Heart left ventricle (tissue), 16 donors: ENCODE measurements around the gene CCDC69. TPM values are rescaled to one million over a fixed set of nuclear protein-coding genes. Genes with fewer than 3 reads are reported as not detected.

Experiments
- ATAC-seq, 4 donors: fragments of 200-7000 bp; cut with Tn5 transposase; one replicate each; pipeline ENCODE4 v1.9.1; 2020 to 2022; ENCODE audit warnings: moderate library complexity in 4 of 4, mild to moderate bottlenecking in 3 of 4, moderate number of reproducible peaks in 1 of 4
- DNase-seq, 5 donors: peaks; one replicate each; pipeline ENCODE4 v3.0.0-alpha.2; 2020
- H3K27ac ChIP-seq, 12 donors: fragments of 200-600 bp; sonication (generic) in 4 of 12; one replicate each; pipeline versions ENCODE4 v1.5.0 to v1.8.0; 2016 to 2022; ENCODE audit warnings: mild to moderate bottlenecking in 2 of 12
- H3K27me3 ChIP-seq, 9 donors: fragments of 200-600 bp; sonication (generic) in 2 of 9; one replicate each; pipeline versions ENCODE4 v1.5.1 to v1.8.0; 2016 to 2022; ENCODE audit warnings: mild to moderate bottlenecking in 3 of 9
- H3K36me3 ChIP-seq, 9 donors: fragments of 200-600 bp; sonication (generic) in 2 of 9; one replicate each; pipeline versions ENCODE4 v1.5.0 to v1.8.0; 2018 to 2022; ENCODE audit warnings: mild to moderate bottlenecking in 2 of 9
- H3K4me1 ChIP-seq, 12 donors: fragments of 200-600 bp; sonication (generic) in 4 of 12; one replicate each; pipeline versions ENCODE4 v1.5.0 to v1.8.0; 2016 to 2022; ENCODE audit warnings: mild to moderate bottlenecking in 3 of 12
- H3K4me3 ChIP-seq, 12 donors: fragments of 200-600 bp; sonication (generic) in 4 of 12; one replicate each; pipeline versions ENCODE4 v1.5.0 to v1.8.0; 2017 to 2022; ENCODE audit warnings: mild to moderate bottlenecking in 9 of 12, moderate library complexity in 4 of 12
- H3K9me3 ChIP-seq, 12 donors: fragments of 200-600 bp; sonication (generic) in 4 of 12; one replicate each; pipeline versions ENCODE4 v1.5.0 to v1.8.0; 2016 to 2022; ENCODE audit warnings: mild to moderate bottlenecking in 1 of 12
- POLR2A ChIP-seq, 2 donors: fragments of 450-650 bp; IDR thresholded peaks; one replicate each; pipeline ENCODE4 v1.6.1; 2017; ENCODE audit warnings: antibody characterized with exemption in 2 of 2, mild to moderate bottlenecking in 2 of 2, moderate library complexity in 2 of 2
- WGBS, 4 donors: extraction: QIAGEN DNeasy Blood & Tissue Kit in 2 of 4; methylation state at CpG; one replicate each; pipeline versions ENCODE4 v1.1.5 to v1.1.7; 2013 to 2018; 5-methylcytosine and 5-hydroxymethylcytosine counted together
- intact Hi-C, 10 donors: fragments of 100-400 bp; cut with DNase I; formaldehyde crosslinking; loops; one replicate each; pipeline versions ENCODE4 v1.11.1 to v1.14.2; 2022
- polyA plus RNA-seq, 2 donors: library from polyadenylated mRNA; stranded (reverse); fragments of 200-250 nt; gene quantifications; one replicate each; pipeline ENCODE4 v1.2.3, GENCODE V29; 2013
- total RNA-seq, 9 donors: library from RNA; depleted of rRNA in 2 of 9; stranded (reverse); fragments of >200 nt in 2 of 9; fragmentation: NEBNext Ultra II Directional in 3 of 9; extraction: Animal tissue kit (Norgen Biotek cat#: 25700) in 3 of 9; gene quantifications; one replicate each; pipeline versions ENCODE4 v1.1.0 to v1.2.4, GENCODE V29; 2016 to 2023
- TF ChIP-seq, protein P1 (sequence below), 12 donors: fragments of 200-600 bp; sonication (generic) in 4 of 12; IDR thresholded peaks; one replicate each; pipeline versions ENCODE4 v1.5.0 to v1.8.0; 2018 to 2022; ENCODE audit warnings: antibody characterized with exemption in 12 of 12, mild to moderate bottlenecking in 5 of 12
- donor health status: ischemic (EF 13 %, LVEDD 7.1; RV severe dilation, severe dysfunction).
- donor health status: healthy with polysubstance abuse.
- donor health status: DM: no; HTN: yes; CAD: no.
- donor health status: DM: no; HTN: no; CAD: no.
- donor health status: ischemic (EF 25% LVEDD 6.9; RV normal size, moderate dysfunction).
- donor health status: ischemic (EF 25% LVEDD 5.7; RV mildly dilated, moderate dysfunction).
- donor health status: healthy.
- donor health status: DM: yes; HTN: yes; CAD: no.
- donor health status: ischemic (EF 35%, LVEDD 5.7; RV mildly dilated, moderate dysfunction).
- donor health status: nonischemic (EF 11% LVEDD 7.7; RV severe dilation, severe dysfunction).
- donor health status: DM: yes; HTN: yes; CAD: no.
- donor health status: PGD.
- donor health status: ischemic (EF 29% LVEDD 5.4; RV normal size, mild dysfunction).
- donor health status: nonischemic (EF 23%, LVEDD 6.1; RV moderate dilation, normal function).

CCDC69 gene
- total and polyA plus RNA-seq, 11 donors: 82.5 to 245 (median 119) TPM

DNA sequence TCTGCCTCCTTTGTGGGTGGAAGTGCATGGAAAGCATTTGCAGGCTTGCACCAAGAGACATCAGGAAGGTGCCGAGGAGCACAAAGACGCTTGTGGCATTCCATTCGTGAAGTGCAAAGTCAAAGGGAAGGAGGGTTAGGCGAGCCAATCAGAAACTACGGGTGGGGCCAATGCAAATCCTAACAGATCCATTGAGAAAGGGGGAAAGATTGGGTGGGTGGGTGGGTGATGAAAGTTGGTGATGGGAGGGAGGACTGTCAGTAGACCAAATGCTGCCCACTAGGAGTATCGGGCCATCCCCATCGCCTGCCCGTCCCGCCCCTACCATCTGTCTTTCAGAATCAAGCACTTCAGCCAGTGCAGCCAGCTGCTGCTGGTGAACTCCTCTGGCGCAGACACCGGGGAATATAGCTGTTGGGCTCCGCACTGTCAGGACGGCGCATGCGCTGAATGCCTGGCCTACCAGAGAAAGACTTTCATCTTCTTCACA is 49.2 kb downstream of the CCDC69 start:
- Histone ChIP-seq H3K27me3 (no peaks in the 10 kb centered on the region), H3K4me3 (peak overlapping the region in 3 of 12 donors; percentile 5 to 26 (median 17)), H3K9me3 (no peaks in the 10 kb centered on the region), H3K27ac (peak overlapping the region in 2 of 12 donors; percentile 2 to 38), H3K36me3 (peaks cover 0 to 12% (median 3%) of the 10 kb centered on the region in 9 donors), H3K4me1 (peaks cover 0 to 9% (median 0%) of the 10 kb centered on the region in 12 donors)
- WGBS, 4 donors: 66 to 82% (median 74%) methylated on average over 15 of the region's 15 CpGs
- intact Hi-C loops: loop anchor here in 1 of 10 donors (5.0 kb wide), 1 partner anchor 58 kb away; no protein-coding TSS in a partner anchor
- ATAC-seq: peak in 3 of 4 donors; percentile 27 to 61 (median 54)
- TF ChIP-seq POLR2A (IDR thresholded peaks at IDR 0.05): no peak
- TF ChIP-seq, protein P1, sequence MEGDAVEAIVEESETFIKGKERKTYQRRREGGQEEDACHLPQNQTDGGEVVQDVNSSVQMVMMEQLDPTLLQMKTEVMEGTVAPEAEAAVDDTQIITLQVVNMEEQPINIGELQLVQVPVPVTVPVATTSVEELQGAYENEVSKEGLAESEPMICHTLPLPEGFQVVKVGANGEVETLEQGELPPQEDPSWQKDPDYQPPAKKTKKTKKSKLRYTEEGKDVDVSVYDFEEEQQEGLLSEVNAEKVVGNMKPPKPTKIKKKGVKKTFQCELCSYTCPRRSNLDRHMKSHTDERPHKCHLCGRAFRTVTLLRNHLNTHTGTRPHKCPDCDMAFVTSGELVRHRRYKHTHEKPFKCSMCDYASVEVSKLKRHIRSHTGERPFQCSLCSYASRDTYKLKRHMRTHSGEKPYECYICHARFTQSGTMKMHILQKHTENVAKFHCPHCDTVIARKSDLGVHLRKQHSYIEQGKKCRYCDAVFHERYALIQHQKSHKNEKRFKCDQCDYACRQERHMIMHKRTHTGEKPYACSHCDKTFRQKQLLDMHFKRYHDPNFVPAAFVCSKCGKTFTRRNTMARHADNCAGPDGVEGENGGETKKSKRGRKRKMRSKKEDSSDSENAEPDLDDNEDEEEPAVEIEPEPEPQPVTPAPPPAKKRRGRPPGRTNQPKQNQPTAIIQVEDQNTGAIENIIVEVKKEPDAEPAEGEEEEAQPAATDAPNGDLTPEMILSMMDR (IDR thresholded peaks at IDR 0.05): no peak
- DNase-seq: peak in 2 of 5 donors; percentile 56 to 64

- ATAC-seq (peak in 3 of 4 donors; percentile 10 to 31 (median 26)), DNase-seq (no peak)
- Histone ChIP-seq H3K27me3 (no peaks in the 10 kb centered on the region), H3K36me3 (peaks cover 0 to 10% (median 3%) of the 10 kb centered on the region in 9 donors), H3K4me3 (peak overlapping the region in 3 of 12 donors; percentile 5 to 26 (median 17)), H3K4me1 (peaks cover 0 to 12% (median 3%) of the 10 kb centered on the region in 12 donors), H3K9me3 (no peaks in the 10 kb centered on the region), H3K27ac (peak overlapping the region in 2 of 12 donors; percentile 2 to 38)
- intact Hi-C loops: loop anchor here in 1 of 10 donors (5.0 kb wide), 1 partner anchor 58 kb away; no protein-coding TSS in a partner anchor
- no peak for TF ChIP-seq POLR2A (IDR thresholded peaks at IDR 0.05)
- TF ChIP-seq, protein P1 (IDR thresholded peaks at IDR 0.05): no peak
- WGBS, 4 donors: 84 to 87% (median 86%) methylated on average over 11 of the region's 11 CpGs
These were observed 49.9 kb downstream of the CCDC69 start for GRCh38 chr5:151173711-151174611.

DNA sequence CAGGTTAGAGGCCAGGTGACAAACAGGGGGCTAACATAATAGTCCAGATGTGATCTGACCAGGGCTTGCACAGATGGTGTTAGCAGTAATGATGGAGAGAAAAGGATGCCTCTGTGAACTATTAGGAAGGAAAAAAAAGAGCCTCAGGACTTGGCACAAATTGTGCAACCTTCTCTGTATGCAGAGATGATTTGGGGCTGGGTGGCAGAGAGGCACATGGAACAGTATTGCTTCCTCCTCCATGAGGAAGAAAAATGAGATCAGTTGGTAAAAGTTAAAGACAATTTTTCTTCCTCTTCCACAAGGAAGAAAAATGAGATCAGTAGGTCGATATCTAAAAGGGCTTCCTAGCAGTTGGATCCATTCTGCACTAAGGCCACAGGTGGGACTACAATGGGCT is 52.4 kb downstream of the CCDC69 start:
- 65 to 81% (median 81%) methylated on average over 1 of the region's 1 CpG for WGBS, 4 donors
- no peak for ATAC-seq
- H3K36me3 ChIP-seq: no peaks in the 10 kb centered on the region
- H3K27ac ChIP-seq: no peak overlapping the region
- no peak for DNase-seq
- intact Hi-C loops: loop anchor here in 1 of 10 donors (5.0 kb wide), 1 partner anchor 61 kb away; no protein-coding TSS in a partner anchor
- H3K27me3 ChIP-seq: no peaks in the 10 kb centered on the region
- H3K9me3 ChIP-seq: no peaks in the 10 kb centered on the region
- H3K4me1 ChIP-seq: peaks cover 0 to 16% (median 4%) of the 10 kb centered on the region in 12 donors
- TF ChIP-seq, protein P1 (IDR thresholded peaks at IDR 0.05): no peak
- no peak for TF ChIP-seq POLR2A (IDR thresholded peaks at IDR 0.05)
- no peak overlapping the region for H3K4me3 ChIP-seq
